Measurements from ENCODE around the gene DEFB132.

- TF ChIP-seq EZH2 (IDR thresholded peaks at IDR 0.05; ENCODE audit: insufficient read depth, poor library complexity, severe bottlenecking) (no peak), EZH2phosphoT487 (IDR thresholded peaks at IDR 0.05; ENCODE audit: insufficient read depth, low read depth) (no peak)
Measured at GRCh38 chr20:289693-290083, 32.2 kb downstream of the DEFB132 start.
